Activated CD4-positive, alpha-beta T cell treated with anti-CD3 and anti-CD28 coated beads for 36 hours (primary cell): ENCODE data around the gene DLL1. TPM values are rescaled to one million over a fixed set of nuclear protein-coding genes. Genes with fewer than 3 reads are reported as not detected.

Experiments used
- ATAC-seq: fragments of 200-7000 bp; cut with Tn5 transposase; one replicate; pipeline ENCODE4 v1.10.0; 2021; ENCODE audit warnings: mild to moderate bottlenecking, moderate library complexity
- CTCF ChIA-PET: fragments of 350-600 bp; sonication (Branson Sonifier 250); formaldehyde crosslinking; loops from one replicate; lab custom pipeline; 2021; ENCODE audit warnings: antibody characterized with exemption; lab: Charles Lee
- POLR2A ChIA-PET: fragments of 350-600 bp; sonication (Branson Sonifier 250); formaldehyde crosslinking; loops from one replicate; lab custom pipeline; 2021; ENCODE audit warnings: antibody characterized with exemption, inconsistent platforms; lab: Charles Lee
- DNase-seq: peaks from one replicate; pipeline ENCODE4 v3.0.0-alpha.2; 2020
- H3K27ac Mint-ChIP-seq: one replicate; pipeline ENCODE4 v1.8.0; 2021; ENCODE audit warnings: mixed read lengths
- H3K27me3 Mint-ChIP-seq: one replicate; pipeline ENCODE4 v1.8.0; 2021; ENCODE audit warnings: mixed read lengths
- H3K36me3 Mint-ChIP-seq: one replicate; pipeline ENCODE4 v1.8.0; 2021; ENCODE audit warnings: low read depth, mixed read lengths
- H3K4me1 Mint-ChIP-seq: one replicate; pipeline ENCODE4 v1.8.0; 2021; ENCODE audit warnings: mixed read lengths
- H3K4me3 Mint-ChIP-seq: one replicate; pipeline ENCODE4 v1.8.0; 2021; ENCODE audit warnings: mild to moderate bottlenecking, moderate library complexity, mixed read lengths
- H3K9me3 Mint-ChIP-seq: one replicate; pipeline ENCODE4 v1.8.0; 2021; ENCODE audit warnings: low read depth, mixed read lengths
- intact Hi-C, 2 experiments: fragments of 100-400 bp; cut with DNase I in 1 of 2; cut with micrococcal nuclease in 1 of 2; formaldehyde crosslinking; loops; one replicate each; pipeline versions ENCODE4 v1.14.2 to v1.15.1; 2022 to 2024; cut with DNase I, micrococcal nuclease
- total RNA-seq, 2 experiments: library from RNA; stranded (reverse); gene quantifications; one replicate each; pipeline ENCODE4 v1.2.3, GENCODE V29; 2021

Gene DLL1
- total RNA-seq, 2 experiments from 2014 or later: 0.54 to 0.91 TPM

- CTCF ChIA-PET: interaction anchor here (1.2 to 2.3 kb wide), 3 partner anchors 9 to 332 kb away, joined by 3 to 9 read pairs (median 4); no protein-coding TSS in a partner anchor
- H3K4me1 Mint-ChIP-seq: peaks cover 29% of the 10 kb centered on the region
- peaks cover 59% of the 10 kb centered on the region for H3K27me3 Mint-ChIP-seq
- H3K27ac Mint-ChIP-seq: no peak overlapping the region
- intact Hi-C loops: loop anchor here (1.0 to 5.0 kb wide), 7 partner anchors 11 to 503 kb away; partner anchors contain the start of gene FAM120B (in 1 of the 2)
- ATAC-seq: no peak
- peak overlapping the region; percentile 38 for H3K4me3 Mint-ChIP-seq
- POLR2A ChIA-PET: no interaction called here
- no peaks in the 10 kb centered on the region for H3K36me3 Mint-ChIP-seq
- no peaks in the 10 kb centered on the region for H3K9me3 Mint-ChIP-seq
- DNase-seq: peak; percentile 32
Measured at GRCh38 chr6:170294813-170295509, 4.1 kb upstream of the DLL1 start.

GRCh38 chr6:170294298-170294730 lies 3.4 kb upstream of the DLL1 start:
- intact Hi-C loops: loop anchor here (5.0 kb wide), 6 partner anchors 207 to 502 kb away; no protein-coding TSS in a partner anchor
- Mint-ChIP-seq H3K27me3 (peaks cover 55% of the 10 kb centered on the region), H3K4me3 (no peak overlapping the region), H3K36me3 (no peaks in the 10 kb centered on the region), H3K9me3 (no peaks in the 10 kb centered on the region), H3K4me1 (peaks cover 29% of the 10 kb centered on the region), H3K27ac (no peak overlapping the region)
- POLR2A ChIA-PET: no interaction called here
- ATAC-seq (no peak), DNase-seq (no peak)
- CTCF ChIA-PET: interaction anchor here (1.2 to 2.3 kb wide), 3 partner anchors 10 to 332 kb away, joined by 3 to 9 read pairs (median 4); no protein-coding TSS in a partner anchor

- H3K9me3 Mint-ChIP-seq: no peaks in the 10 kb centered on the region
- no peak overlapping the region for H3K4me3 Mint-ChIP-seq
- intact Hi-C loops: loop anchor here (2.0 to 5.0 kb wide), 7 partner anchors 206 to 501 kb away; no protein-coding TSS in a partner anchor
- DNase-seq: no peak
- POLR2A ChIA-PET: interaction anchor here (0.6 kb wide), 1 partner anchor 259 kb away, joined by 3 read pairs; no protein-coding TSS in a partner anchor
- H3K4me1 Mint-ChIP-seq: peaks cover 34% of the 10 kb centered on the region
- H3K27me3 Mint-ChIP-seq: peaks cover 56% of the 10 kb centered on the region
- H3K27ac Mint-ChIP-seq: no peak overlapping the region
- no peak for ATAC-seq
- CTCF ChIA-PET: interaction anchor here (0.6 to 2.3 kb wide), 4 partner anchors 11 to 21 kb away, joined by 3 to 9 read pairs (median 4); no protein-coding TSS in a partner anchor
- no peaks in the 10 kb centered on the region for H3K36me3 Mint-ChIP-seq
Measured at GRCh38 chr6:170293341-170294231, 2.7 kb upstream of the DLL1 start.

- Mint-ChIP-seq H3K4me3 (no peak overlapping the region), H3K27me3 (peaks cover 51% of the 10 kb centered on the region), H3K9me3 (no peaks in the 10 kb centered on the region), H3K27ac (no peak overlapping the region), H3K4me1 (peaks cover 38% of the 10 kb centered on the region), H3K36me3 (no peaks in the 10 kb centered on the region)
- peak; percentile 35 for DNase-seq
- POLR2A ChIA-PET: interaction anchor here (0.6 to 1.1 kb wide), 2 partner anchors 10 to 260 kb away, joined by 3 read pairs; no protein-coding TSS in a partner anchor
- ATAC-seq: no peak
- CTCF ChIA-PET: interaction anchor here (0.6 to 2.3 kb wide), 3 partner anchors 12 to 19 kb away, joined by 3 to 9 read pairs (median 5); no protein-coding TSS in a partner anchor
- intact Hi-C loops: loop anchor here (1.0 to 5.0 kb wide), 9 partner anchors 20 to 500 kb away; no protein-coding TSS in a partner anchor
Measured at GRCh38 chr6:170292407-170293158, 1.7 kb upstream of the DLL1 start.

GRCh38 chr6:170292111-170292406 lies 1.2 kb upstream of the DLL1 start:
- Mint-ChIP-seq H3K36me3 (no peaks in the 10 kb centered on the region), H3K4me3 (peak overlapping the region; percentile 77), H3K27ac (no peak overlapping the region), H3K27me3 (peaks cover 48% of the 10 kb centered on the region), H3K4me1 (peaks cover 38% of the 10 kb centered on the region), H3K9me3 (no peaks in the 10 kb centered on the region)
- ChIA-PET POLR2A (interaction anchor here (1.1 kb wide), 1 partner anchor 10 kb away, joined by 3 read pairs; no protein-coding TSS in a partner anchor), CTCF (interaction anchor here (1.7 kb wide), 1 partner anchor 460 kb away, joined by 5 read pairs; no protein-coding TSS in a partner anchor)
- DNase-seq (no peak), ATAC-seq (no peak)
- intact Hi-C loops: loop anchor here (1.0 to 5.0 kb wide), 9 partner anchors 20 to 500 kb away; no protein-coding TSS in a partner anchor

- ChIA-PET POLR2A (interaction anchor here (1.1 kb wide), 1 partner anchor 11 kb away, joined by 3 read pairs; no protein-coding TSS in a partner anchor), CTCF (interaction anchor here (1.0 to 1.7 kb wide), 2 partner anchors 16 to 459 kb away, joined by 3 to 5 read pairs; no protein-coding TSS in a partner anchor)
- H3K36me3 Mint-ChIP-seq: no peaks in the 10 kb centered on the region
- peaks cover 41% of the 10 kb centered on the region for H3K4me1 Mint-ChIP-seq
- peak; percentile 50 for ATAC-seq
- DNase-seq: peak; percentile 64
- intact Hi-C loops: loop anchor here (1.0 to 5.0 kb wide), 10 partner anchors 15 to 499 kb away; partner anchors contain the start of gene FAM120B (in 1 of the 2)
- peak overlapping the region; percentile 24 for H3K27ac Mint-ChIP-seq
- peaks cover 52% of the 10 kb centered on the region for H3K27me3 Mint-ChIP-seq
- H3K4me3 Mint-ChIP-seq: peak overlapping the region; percentile 77
- H3K9me3 Mint-ChIP-seq: no peaks in the 10 kb centered on the region
Measured at GRCh38 chr6:170291271-170292110, 613 bp upstream of the DLL1 start.

GRCh38 chr6:170289951-170290295 lies 955 bp downstream of the DLL1 start:
- H3K36me3 Mint-ChIP-seq: peaks cover 2% of the 10 kb centered on the region
- H3K9me3 Mint-ChIP-seq: no peaks in the 10 kb centered on the region
- POLR2A ChIA-PET: no interaction called here
- ATAC-seq (peak; percentile 4), DNase-seq (peak; percentile 25)
- peaks cover 36% of the 10 kb centered on the region for H3K4me1 Mint-ChIP-seq
- no peak overlapping the region for H3K27ac Mint-ChIP-seq
- H3K27me3 Mint-ChIP-seq: peaks cover 54% of the 10 kb centered on the region
- intact Hi-C loops: loop anchor here (2.0 to 5.0 kb wide), 7 partner anchors 17 to 498 kb away; partner anchors contain the start of gene FAM120B (in 1 of the 2)
- H3K4me3 Mint-ChIP-seq: peak overlapping the region; percentile 77
- CTCF ChIA-PET: no interaction called here

- Mint-ChIP-seq H3K4me1 (peaks cover 35% of the 10 kb centered on the region), H3K27ac (peak overlapping the region; percentile 47), H3K4me3 (peak overlapping the region; percentile 70), H3K36me3 (peaks cover 2% of the 10 kb centered on the region), H3K27me3 (peaks cover 49% of the 10 kb centered on the region), H3K9me3 (no peaks in the 10 kb centered on the region)
- ChIA-PET CTCF (no interaction called here), POLR2A (no interaction called here)
- no peak for ATAC-seq
- intact Hi-C loops: no loop called here
- DNase-seq: peak; percentile 49
Measured at GRCh38 chr6:170289180-170289931, 1.5 kb downstream of the DLL1 start.

- intact Hi-C loops: no loop called here
- peaks cover 43% of the 10 kb centered on the region for H3K27me3 Mint-ChIP-seq
Measured at GRCh38 chr6:170288852-170289179, 2.1 kb downstream of the DLL1 start.

More at GRCh38 chr6:170288852-170289179, 2.1 kb downstream of the DLL1 start:
- no peak for ATAC-seq
- Mint-ChIP-seq H3K27ac (peak overlapping the region; percentile 47), H3K4me3 (peak overlapping the region; percentile 70), H3K9me3 (no peaks in the 10 kb centered on the region), H3K36me3 (peaks cover 2% of the 10 kb centered on the region), H3K4me1 (peaks cover 33% of the 10 kb centered on the region)
- POLR2A ChIA-PET: no interaction called here
- CTCF ChIA-PET: no interaction called here
- DNase-seq: no peak
